ENCODE data around the gene ARVCF.

The ARVCF gene

DNA sequence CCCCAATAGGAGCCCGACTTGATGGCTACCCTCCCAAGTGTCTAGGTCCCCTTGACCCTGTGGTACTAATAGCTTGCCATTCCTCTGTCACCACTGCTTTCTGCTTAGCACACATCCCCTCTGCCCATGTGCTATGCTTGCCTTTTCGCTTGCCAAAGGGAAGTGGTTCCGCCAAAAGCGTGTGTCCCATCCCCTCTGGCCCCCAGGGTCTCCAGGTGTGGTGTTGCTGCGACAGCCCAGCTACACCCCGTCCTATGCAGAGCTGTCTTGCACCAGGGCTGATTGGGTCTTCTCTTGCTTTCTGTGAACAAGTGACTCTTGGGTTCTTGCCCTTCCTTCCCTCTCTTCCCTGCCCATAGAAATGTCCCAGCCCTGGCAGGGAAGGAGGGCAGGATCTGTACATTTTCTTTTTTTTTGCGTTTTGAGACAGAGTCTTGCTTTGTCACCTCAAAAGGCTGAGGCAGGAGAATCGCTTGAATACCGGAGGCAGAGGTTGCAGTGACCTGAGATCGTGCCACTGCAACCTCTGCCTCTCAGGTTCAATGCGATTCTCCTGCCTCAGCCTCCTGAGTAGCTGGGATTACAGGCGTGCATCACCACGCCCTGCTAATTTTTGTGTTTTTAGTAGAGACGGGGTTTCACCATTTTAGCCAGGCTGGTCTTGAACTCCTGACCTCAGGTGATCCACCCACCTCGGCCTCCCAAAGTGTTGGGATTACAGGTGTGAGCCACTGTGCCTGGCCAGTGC is 8.2 kb upstream of the ARVCF start:
- TF ChIP-seq, protein P1, sequence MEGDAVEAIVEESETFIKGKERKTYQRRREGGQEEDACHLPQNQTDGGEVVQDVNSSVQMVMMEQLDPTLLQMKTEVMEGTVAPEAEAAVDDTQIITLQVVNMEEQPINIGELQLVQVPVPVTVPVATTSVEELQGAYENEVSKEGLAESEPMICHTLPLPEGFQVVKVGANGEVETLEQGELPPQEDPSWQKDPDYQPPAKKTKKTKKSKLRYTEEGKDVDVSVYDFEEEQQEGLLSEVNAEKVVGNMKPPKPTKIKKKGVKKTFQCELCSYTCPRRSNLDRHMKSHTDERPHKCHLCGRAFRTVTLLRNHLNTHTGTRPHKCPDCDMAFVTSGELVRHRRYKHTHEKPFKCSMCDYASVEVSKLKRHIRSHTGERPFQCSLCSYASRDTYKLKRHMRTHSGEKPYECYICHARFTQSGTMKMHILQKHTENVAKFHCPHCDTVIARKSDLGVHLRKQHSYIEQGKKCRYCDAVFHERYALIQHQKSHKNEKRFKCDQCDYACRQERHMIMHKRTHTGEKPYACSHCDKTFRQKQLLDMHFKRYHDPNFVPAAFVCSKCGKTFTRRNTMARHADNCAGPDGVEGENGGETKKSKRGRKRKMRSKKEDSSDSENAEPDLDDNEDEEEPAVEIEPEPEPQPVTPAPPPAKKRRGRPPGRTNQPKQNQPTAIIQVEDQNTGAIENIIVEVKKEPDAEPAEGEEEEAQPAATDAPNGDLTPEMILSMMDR (IDR thresholded peaks at IDR 0.05; ENCODE audit: low read depth, low read length) = no peak
- no peak for DNase-seq (ENCODE audit: low read depth in 2 of 2)
- H3K4me3 ChIP-seq (replicated peaks in 1 of 2; ENCODE audit: low read depth in 2 of 2, low read length in 2 of 2) = no peak overlapping the region

DNA sequence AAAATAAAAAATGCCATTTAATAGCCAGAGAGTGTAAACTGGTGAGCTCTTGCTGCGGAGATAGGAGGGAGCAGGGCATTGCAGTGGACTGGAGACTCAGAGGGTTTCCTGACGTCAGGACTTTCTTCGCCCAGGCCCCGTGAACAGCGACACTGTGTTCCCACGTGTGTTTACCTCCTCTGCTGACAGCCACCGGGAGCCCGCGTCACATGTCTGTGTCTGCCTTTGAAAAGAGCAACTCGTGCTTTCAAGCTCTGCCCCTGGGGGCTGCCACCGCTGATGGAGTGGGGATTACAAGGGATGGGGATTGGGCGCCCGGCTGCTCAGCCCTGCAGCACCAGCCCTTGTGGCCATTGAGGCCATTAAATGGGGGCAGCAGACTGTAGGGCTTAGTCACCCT is 7.6 kb upstream of the ARVCF start:
- TF ChIP-seq, protein P1 (IDR thresholded peaks at IDR 0.05; ENCODE audit: low read depth, low read length) = no peak
- no peak for DNase-seq (ENCODE audit: low read depth in 2 of 2)
- no peak overlapping the region for H3K4me3 ChIP-seq (replicated peaks in 1 of 2; ENCODE audit: low read depth in 2 of 2, low read length in 2 of 2)

- no peak overlapping the region for H3K4me3 ChIP-seq (replicated peaks in 1 of 2; ENCODE audit: low read depth in 2 of 2, low read length in 2 of 2)
Measured at GRCh38 chr22:20022978-20023613, 6.5 kb upstream of the ARVCF start.

DNA sequence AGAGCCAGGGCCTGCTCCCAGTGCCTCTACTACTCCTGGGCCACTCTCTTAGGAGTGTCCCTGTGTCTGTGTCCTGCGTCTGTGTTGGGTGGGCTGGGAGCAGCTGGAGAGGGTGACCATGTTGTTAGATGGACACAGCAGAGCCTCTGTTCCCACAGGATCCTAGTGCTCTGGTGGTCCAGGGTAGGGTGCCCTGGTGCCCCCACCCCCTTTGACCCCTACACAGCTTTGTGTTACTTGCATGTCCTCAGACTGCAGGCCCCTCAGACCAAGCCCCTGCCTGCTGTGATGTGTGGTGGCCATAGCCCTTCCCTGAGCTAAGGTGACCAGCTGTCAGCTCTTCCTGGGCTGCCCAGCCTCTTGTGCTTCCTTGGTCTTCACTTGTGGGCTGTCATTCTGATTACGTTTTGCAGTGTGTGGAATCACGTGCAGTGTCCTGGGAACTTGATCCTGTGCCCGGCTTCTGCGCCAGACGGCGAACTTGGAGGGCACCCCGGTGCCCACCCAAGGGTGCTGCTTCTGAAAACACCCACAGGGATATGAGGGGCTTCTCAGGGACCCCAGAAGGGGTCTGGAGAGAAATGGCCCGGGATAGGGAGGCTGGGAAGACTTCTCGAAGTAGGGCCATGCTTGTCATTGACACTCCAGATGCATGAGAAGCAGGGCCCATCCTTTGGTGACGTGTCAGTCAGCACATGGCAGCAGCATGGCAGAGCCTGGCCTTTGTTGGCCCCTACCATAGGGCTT is 5.8 kb upstream of the ARVCF start:
- TF ChIP-seq, protein P1 (IDR thresholded peaks at IDR 0.05; ENCODE audit: low read depth, low read length) = no peak
- H3K4me3 ChIP-seq (replicated peaks in 1 of 2; ENCODE audit: low read depth in 2 of 2, low read length in 2 of 2) = peak overlapping the region; percentile 76 to 91
- DNase-seq (ENCODE audit: low read depth in 2 of 2) = no peak

More at GRCh38 chr22:20022978-20023613, 6.5 kb upstream of the ARVCF start:
- TF ChIP-seq, protein P1 (IDR thresholded peaks at IDR 0.05; ENCODE audit: low read depth, low read length) = no peak
- no peak for DNase-seq (ENCODE audit: low read depth in 2 of 2)

DNA sequence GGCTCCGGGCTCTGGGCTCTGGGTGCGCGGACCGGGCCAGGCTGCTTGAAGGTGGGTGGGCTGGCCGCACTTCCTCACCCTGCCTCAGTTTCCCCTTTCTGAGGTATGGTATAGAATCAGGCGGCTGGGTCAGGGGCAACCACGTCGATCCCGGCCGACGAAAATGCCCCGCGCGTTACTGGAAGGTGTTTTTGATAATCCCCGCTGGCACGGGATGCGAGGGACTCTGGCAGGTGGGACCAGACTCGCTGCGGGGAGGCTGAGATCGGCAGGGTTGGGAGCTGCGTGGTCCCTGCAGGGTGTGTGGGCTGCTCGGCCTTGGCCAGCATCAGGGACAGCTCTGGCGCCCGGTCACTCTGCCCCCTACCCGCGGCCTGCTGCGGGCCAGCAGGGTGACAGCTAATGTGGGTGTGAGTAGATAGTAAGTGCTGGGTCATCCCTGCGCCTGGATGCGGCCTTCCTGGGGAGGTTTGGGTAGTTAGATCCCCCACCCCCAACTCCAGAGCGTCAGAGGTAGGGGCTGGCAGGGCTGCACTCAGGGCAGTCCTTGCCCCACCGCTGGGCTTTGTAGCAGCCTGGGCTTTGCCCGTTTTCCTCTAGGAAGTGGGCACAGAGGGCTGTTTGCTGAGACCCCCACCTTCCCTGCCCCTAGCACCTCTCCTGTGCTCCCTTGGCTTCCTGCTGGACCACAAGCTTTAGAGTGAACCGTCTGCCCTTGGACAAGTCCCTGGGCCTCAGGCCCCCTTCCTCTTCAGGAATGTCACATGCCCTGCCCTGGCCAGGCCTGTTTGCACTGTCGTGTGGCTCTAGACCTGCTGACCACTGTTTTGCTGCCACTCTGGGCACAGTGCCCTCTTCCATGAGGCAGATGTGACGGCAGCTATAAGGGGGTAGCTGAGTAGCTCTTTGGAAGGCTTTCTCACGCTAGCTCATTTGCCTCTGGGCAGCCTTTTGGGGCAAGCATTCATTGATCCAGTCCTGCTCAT is 4.9 kb upstream of the ARVCF start:
- H3K4me3 ChIP-seq (replicated peaks in 1 of 2; ENCODE audit: low read depth in 2 of 2, low read length in 2 of 2) = peak overlapping the region; percentile 76 to 91
- peak; percentile 40 to 63 for DNase-seq (ENCODE audit: low read depth in 2 of 2)
- TF ChIP-seq, protein P1 (IDR thresholded peaks at IDR 0.05; ENCODE audit: low read depth, low read length) = no peak

Data from cardiac fibroblast (primary cell).